Dermis microvascular lymphatic vessel endothelial cell (primary cell): Measurements from ENCODE around the gene DPPA5. TPM values are rescaled to one million over a fixed set of nuclear protein-coding genes. Genes with fewer than 3 reads are reported as not detected.
"Not testable (repeated sequence)": the region's sequence is repeated elsewhere in the genome, so short reads cannot be mapped to it uniquely, and the experiment has no call there.

Experiments used
- DNase-seq, 2 donors: peaks; one replicate each; pipeline versions ENCODE4 v3.0.0 to v3.0.0-alpha.2; 2010; ENCODE audit warnings: low read depth in 2 of 2
- total RNA-seq: library from RNA; depleted of rRNA; stranded (reverse); fragments of >200 nt; gene quantifications from 2 replicates; pipeline ENCODE4 v1.2.1, GENCODE V29; 2014

DPPA5 gene
- total RNA-seq, 1 donor from 2014 or later = not detected

DNA sequence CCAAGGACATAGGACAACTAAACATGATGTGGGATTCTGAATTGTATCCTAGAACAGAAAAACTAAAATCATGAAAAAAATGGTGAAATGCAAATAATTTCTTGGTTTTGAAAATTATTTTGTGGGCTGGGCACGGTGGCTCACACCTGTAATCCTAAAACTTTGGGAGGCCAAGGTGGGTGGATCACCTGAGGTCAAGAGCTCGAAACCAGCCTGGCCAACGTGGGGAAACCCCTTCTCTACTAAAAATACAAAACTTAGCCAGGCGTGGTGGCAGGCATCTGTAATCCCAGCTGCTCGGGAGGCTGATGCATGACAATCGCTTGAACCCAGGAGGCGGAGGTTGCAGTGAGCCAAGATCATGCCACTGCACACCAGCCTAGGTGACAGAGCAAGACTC lies 50.3 kb downstream of the DPPA5 start:
- DNase-seq = not testable (repeated sequence)

Other genes with a start within 250 kb of the DPPA5 start
- not detected in 2 replicates for gene KHDC1L, start 128.8 kb downstream of the DPPA5 start, total RNA-seq
- gene KHDC1, start 91.1 kb downstream of the DPPA5 start, total RNA-seq = under 0.01 TPM in 2 replicates
- gene KHDC3L, start 8.4 kb upstream of the DPPA5 start, total RNA-seq = not detected in 2 replicates
- 0.13 TPM in 1 of 2 replicates, not detected in the other for gene OOEP, start 15.6 kb upstream of the DPPA5 start, total RNA-seq
- 0.38 and 1.3 TPM in 2 replicates for gene DDX43, start 40.6 kb upstream of the DPPA5 start, total RNA-seq
- 1.0 TPM in 2 replicates for gene CGAS, start 98.0 kb upstream of the DPPA5 start, total RNA-seq
- gene MTO1, start 107.5 kb upstream of the DPPA5 start, total RNA-seq = 22.6 and 24.5 TPM in 2 replicates
- 19,247 and 25,959 TPM in 2 replicates for gene EEF1A1, start 166.8 kb upstream of the DPPA5 start, total RNA-seq